GM19467 (cell line): ENCODE measurements around the gene LPA.
"Not testable (repeated sequence)": the region's sequence is repeated elsewhere in the genome, so short reads cannot be mapped to it uniquely, and the experiment has no call there.

Experiments used
- ATAC-seq: cut with Tn5 transposase; IDR thresholded peaks from one replicate; pipeline ENCODE4 v1.9.1; 2021; ENCODE audit warnings: mild to moderate bottlenecking, moderate library complexity; ENCODE audit not compliant: unreplicated experiment

Gene LPA

GRCh38 chr6:160664198-160664597 lies at the start of gene LPA:
Gene LPA, minus strand, starts transcription at chr6:160664275. Its CDS starts 61 bp downstream, at chr6:160664214.
- not testable (repeated sequence) for ATAC-seq

GRCh38 chr6:160708993-160709392 lies 44.9 kb upstream of the LPA start:
- not testable (repeated sequence) for ATAC-seq

GRCh38 chr6:160704688-160705087 lies 40.6 kb upstream of the LPA start:
- ATAC-seq = not testable (repeated sequence)

GRCh38 chr6:160701918-160702680 lies 38.0 kb upstream of the LPA start, which contains the start of gene PLG:
Gene PLG, plus strand, starts transcription at chr6:160702244. Its CDS starts 61 bp downstream, at chr6:160702305.
- ATAC-seq = not testable (repeated sequence)

- ATAC-seq = no peak
Measured at GRCh38 chr6:160697826-160698225, 33.8 kb upstream of the LPA start.

- not testable (repeated sequence) for ATAC-seq
Measured at GRCh38 chr6:160696884-160697283, 32.8 kb upstream of the LPA start.

GRCh38 chr6:160695622-160696021 lies 31.5 kb upstream of the LPA start:
- not testable (repeated sequence) for ATAC-seq

- ATAC-seq = not testable (repeated sequence)
Measured at GRCh38 chr6:160695025-160695424, 30.9 kb upstream of the LPA start.

GRCh38 chr6:160692369-160692959 lies 28.4 kb upstream of the LPA start:
- no peak for ATAC-seq

- ATAC-seq = no peak
Measured at GRCh38 chr6:160691617-160692016, 27.5 kb upstream of the LPA start.

- no peak for ATAC-seq
Measured at GRCh38 chr6:160690458-160690857, 26.4 kb upstream of the LPA start.

- no peak for ATAC-seq
Measured at GRCh38 chr6:160685762-160686450, 21.8 kb upstream of the LPA start.

- ATAC-seq = not testable (repeated sequence)
Measured at GRCh38 chr6:160685101-160685761, 21.2 kb upstream of the LPA start.

- no peak for ATAC-seq
Measured at GRCh38 chr6:160679402-160679769, 15.3 kb upstream of the LPA start.

- no peak for ATAC-seq
Measured at GRCh38 chr6:160678744-160679401, 14.8 kb upstream of the LPA start.

GRCh38 chr6:160678230-160678629 lies 14.2 kb upstream of the LPA start:
- ATAC-seq = no peak

GRCh38 chr6:160676418-160676817 lies 12.3 kb upstream of the LPA start:
- not testable (repeated sequence) for ATAC-seq

GRCh38 chr6:160668589-160668988 lies 4.5 kb upstream of the LPA start:
- ATAC-seq = no peak

- peak; percentile 88 for ATAC-seq
Measured at GRCh38 chr6:160667639-160668481, 3.8 kb upstream of the LPA start.

GRCh38 chr6:160662842-160663241 lies 1.2 kb downstream of the LPA start:
- ATAC-seq = no peak
